Erythroblast (primary cell): ENCODE data around the gene ZKSCAN7.
"Not testable (repeated sequence)": the region's sequence is repeated elsewhere in the genome, so short reads cannot be mapped to it uniquely, and the experiment has no call there.

Experiments used
- DNase-seq, 2 experiments: peaks; one replicate each; lab custom pipeline; 2025; lab: John Stamatoyannopoulos, UW
- GATA1 ChIP-seq: IDR thresholded peaks from 2 replicates; pipeline ENCODE4 v1.6.1; 2011; ENCODE audit warnings: low read depth, mild to moderate bottlenecking, control low read depth, low read length, moderate library complexity
- POLR2A ChIP-seq: IDR thresholded peaks from 2 replicates; pipeline ENCODE4 v1.6.1; 2011; ENCODE audit warnings: mild to moderate bottlenecking, low read length

Gene ZKSCAN7

DNA sequence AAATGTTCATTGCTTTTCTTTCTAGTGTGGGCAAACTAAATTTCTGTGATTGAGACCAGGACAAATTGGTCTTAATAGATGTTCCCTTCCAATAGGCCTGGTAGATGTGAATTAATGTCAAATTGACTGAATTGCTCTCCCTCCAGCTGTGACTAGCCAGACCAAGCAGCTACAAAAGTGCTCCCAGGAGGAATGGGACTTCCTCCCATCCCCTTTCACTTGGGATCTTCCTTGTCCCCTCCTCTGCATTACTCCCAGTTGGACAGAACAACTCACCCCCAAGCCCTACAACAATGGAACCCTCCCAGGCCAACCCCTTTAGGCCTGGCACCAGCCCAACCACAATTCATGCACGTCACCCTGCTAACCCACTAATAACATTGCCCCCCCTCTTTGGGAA lies 19.6 kb upstream of the ZKSCAN7 start:
- no peak for DNase-seq
- TF ChIP-seq GATA1 (no peak), POLR2A (no peak)

DNA sequence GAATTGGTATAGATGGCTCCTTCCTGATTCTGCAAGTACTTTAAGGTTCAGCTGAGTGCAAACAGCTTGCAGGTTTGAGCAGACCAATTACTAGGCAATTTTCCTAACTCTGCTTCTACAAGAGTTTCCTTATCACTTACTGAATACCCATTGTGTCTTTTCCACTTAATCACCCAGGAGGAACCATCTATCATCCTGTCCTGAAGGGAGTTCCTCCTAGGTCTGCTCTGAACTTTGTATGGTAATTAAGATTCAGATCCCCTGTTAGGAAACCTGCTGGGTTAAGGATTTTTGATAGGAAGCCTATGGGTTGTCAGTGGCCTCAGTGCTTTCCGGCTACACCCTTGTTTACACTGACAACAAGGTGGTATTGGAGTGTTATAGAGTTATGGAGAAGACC lies 10.2 kb upstream of the ZKSCAN7 start:
- not testable (repeated sequence) for DNase-seq

DNA sequence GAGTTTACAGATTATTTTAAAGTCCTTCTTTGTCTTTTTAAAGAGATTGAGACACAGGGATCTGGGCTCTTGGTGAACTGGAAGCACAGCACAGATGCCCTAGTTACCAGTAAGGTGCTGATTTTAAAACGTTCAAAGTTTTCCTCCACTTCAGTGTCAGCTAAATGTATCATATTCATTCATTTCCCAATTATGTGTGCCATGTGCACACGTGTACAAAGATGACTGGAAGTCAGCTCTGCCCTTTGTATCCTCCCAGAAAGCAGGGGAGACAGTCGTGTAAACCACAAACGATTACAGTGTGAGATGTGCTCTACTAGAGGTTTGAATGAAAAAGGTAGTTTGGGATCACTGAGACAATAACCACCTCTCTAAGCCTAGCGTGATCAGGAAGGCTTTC lies 730 bp downstream of the ZKSCAN7 start:
- no peak for DNase-seq
- TF ChIP-seq GATA1: no peak
- no peak for TF ChIP-seq POLR2A

DNA sequence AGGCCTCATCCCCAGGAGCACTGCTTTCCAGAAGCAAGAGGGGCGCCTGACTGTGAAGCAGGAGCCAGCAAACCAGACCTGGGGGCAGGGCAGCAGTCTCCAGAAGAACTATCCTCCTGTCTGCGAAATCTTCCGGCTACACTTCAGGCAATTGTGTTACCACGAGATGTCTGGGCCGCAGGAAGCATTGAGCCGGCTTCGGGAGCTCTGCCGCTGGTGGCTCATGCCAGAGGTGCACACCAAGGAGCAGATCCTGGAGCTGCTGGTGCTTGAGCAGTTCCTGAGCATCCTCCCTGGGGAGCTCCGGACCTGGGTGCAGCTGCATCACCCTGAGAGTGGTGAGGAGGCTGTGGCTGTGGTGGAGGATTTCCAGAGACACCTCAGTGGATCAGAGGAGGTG lies 2.1 kb downstream of the ZKSCAN7 start:
- TF ChIP-seq POLR2A (no peak), GATA1 (no peak)
- DNase-seq: no peak

DNA sequence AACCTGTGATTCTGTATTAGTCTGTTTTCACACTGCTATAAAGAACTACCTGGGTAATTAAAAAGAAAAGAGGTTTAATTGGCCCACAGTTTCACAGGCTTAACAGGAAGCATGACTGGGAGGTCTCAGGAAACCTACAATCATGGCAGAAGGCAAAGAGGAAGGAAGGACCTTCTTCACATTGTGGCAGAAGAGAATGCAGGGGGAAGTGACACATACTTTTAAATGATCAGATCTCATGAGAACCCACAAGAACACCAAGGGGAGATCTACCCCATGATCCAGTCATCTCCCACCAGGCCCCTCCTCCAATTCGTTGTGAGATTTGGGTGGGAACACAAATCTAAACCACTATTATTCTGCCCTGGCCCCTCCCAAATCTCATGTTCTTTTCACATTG lies 6.1 kb downstream of the ZKSCAN7 start:
- no peak for DNase-seq
- TF ChIP-seq POLR2A (no peak), GATA1 (no peak)

DNA sequence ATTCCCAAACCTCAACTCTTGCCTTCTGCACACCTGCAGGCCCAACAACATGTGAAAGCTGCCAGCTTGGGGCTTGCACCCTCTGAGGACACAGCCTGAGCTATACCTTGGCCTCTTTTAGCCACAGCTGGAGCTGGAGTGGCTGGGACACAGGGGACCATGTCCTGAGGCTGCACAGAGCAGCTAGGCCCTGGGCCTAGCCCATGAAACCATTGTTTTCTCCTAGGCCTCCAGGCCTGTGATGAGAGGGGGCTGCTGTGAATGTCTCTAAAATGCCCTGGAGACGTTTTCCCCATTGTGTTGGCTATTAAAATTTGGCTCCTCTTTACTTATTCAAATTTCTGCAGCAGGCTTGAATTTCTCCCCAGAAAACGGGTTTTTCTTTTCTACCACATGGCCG lies 7.2 kb downstream of the ZKSCAN7 start:
- TF ChIP-seq POLR2A (no peak), GATA1 (no peak)
- DNase-seq: no peak

DNA sequence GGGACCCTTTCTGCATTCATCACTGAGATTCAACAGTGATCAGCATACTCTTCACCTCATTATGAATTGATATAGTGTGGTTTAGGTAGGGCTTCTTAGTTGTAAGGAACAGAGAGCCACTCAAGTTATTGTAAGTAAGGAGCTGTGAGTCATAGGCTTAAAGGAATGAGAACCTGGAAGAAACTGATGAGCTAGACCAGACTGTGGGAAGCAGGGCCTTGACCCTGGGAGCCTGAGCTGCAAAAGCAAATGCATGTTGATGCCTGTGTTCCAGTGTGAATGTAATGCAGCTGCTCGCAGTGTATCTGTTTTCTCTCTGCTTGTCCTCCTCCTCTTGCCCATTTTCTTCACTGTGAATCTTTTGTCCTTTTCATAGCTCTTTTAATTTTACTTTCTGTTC lies 13.6 kb downstream of the ZKSCAN7 start:
- no peak for TF ChIP-seq POLR2A
- no peak for TF ChIP-seq GATA1
- DNase-seq: no peak

DNA sequence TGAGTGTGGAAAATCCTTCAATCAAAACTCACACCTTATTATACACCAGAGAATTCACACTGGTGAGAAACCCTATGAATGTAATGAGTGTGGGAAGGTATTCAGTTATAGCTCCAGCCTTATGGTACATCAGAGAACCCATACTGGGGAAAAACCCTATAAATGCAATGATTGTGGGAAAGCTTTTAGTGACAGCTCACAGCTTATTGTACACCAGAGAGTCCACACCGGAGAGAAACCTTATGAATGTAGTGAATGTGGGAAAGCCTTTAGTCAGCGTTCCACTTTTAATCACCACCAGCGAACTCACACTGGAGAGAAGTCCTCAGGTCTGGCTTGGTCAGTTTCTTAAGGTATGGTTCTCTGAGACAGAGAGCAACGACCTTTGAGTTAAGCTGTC lies 16.0 kb downstream of the ZKSCAN7 start:
- TF ChIP-seq GATA1: no peak
- no peak for TF ChIP-seq POLR2A
- no peak for DNase-seq

DNA sequence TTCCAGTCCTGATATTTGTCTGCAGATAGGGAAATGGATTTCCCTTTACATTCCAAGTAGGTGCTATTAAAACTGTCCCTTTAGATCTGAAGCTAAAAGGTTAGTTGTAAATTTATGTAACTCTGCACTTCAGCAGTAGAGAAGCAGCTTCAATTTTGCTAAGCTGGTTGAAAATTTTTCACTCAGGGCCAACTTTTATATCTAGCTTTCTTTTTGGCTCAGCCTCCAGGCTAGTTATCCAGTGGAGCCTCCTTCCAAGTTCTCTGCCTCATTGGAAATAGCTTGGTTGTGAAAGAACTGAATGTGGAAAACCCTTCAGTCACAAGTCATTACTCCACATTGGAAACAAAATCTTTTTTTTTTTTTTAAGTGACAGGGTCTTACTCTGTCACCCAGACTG lies 21.6 kb downstream of the ZKSCAN7 start:
- TF ChIP-seq GATA1 (no peak), POLR2A (no peak)
- no peak for DNase-seq

DNA sequence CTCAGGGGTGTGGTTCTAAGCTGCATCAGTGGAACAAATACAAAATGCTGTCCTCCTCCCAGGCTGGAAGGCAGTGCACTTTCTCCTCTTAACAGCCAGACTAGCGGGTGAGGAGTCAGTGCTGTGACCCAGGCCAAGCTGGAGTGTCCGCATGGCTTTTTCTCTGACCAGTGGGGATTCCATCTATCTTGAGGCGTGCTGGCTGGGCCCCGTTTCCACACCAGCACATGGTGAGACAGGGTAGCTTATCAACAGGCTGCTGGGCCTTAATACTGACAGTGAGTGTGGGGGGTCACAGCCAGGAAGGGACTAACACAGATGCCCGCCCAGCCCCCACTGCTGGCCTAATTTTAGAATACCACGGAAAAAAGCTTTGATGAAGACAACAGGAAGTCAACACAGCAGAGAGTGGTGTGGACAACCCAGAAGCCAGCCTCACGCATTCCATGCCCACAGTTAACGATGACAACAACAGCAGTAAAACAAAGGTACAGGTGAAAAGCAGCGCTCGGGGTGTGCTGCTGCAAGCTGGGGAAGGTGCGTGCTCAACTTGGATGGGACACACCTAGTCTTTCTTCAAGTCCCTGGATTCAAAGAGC lies 22.5 kb downstream of the ZKSCAN7 start:
- not testable (repeated sequence) for DNase-seq

DNA sequence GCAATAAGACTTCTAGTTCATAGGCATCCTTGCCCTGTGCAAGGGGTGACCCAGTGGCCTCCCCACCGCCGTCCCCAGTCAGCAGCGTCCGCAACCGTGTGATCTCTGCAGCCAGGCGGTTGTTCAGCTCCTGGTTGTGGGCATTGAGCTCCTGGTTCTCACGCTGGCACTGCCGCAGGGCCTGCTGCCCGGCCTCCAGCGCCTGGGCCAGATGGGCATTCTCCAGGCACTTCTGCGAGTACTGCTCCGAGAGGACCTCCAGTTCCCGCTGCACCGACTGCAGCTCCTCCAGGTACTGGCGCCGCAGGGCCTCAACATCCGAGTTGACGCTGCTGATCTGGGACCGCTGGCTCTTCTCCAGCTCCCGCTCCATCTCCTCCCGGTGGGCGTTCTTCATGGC lies 23.3 kb downstream of the ZKSCAN7 start:
- DNase-seq: not testable (repeated sequence)

DNA sequence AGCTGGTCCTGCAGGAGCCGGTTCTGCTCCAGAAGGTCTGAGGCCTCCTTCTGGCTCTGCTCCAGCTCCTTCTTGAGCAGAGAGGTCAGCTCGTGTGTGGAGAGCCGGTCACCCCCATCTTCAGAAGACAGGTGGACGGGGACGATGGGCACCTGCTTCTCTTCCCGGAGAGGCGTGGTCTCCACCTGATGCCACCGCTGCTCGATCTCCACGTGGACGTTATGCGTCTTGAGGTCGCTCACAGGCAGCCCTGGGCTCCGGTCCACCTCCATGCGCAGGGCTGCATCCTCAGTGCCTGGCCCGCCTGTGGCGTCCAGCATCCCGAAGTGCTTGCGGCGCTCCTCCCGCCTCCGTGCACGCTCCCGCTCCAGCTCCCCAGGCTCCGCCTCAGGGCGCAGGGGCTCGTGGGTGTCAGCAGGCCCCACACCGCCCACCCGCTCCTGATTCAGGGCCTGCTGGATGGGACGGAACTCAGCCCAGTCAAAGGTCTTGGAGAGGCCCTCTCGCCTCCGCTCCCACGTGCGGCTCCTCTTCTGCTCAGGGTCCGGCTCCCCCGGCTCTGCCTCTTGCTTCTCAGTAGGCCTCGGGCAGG lies 24.0 kb downstream of the ZKSCAN7 start:
- DNase-seq: not testable (repeated sequence)

DNA sequence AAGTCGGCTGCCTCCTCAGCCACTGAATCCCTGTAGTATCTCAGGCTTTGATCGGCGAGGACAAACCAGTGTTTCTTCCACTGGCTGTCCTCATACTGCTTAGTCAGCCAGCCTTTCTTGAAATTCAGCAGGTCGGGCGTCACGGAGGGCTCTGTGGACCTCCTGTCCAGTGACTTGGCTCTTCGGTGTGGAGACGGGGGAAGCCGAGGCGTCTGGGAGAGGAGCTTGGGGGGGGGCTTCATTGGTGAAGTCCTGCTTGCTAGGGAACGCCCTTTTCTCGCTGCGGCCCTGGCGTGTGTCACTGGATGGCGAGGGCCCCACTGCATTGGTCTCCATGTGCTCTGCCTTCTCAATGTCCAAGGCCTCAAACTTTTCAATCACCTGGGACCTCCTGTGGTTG lies 24.8 kb downstream of the ZKSCAN7 start:
- DNase-seq: not testable (repeated sequence)

DNA sequence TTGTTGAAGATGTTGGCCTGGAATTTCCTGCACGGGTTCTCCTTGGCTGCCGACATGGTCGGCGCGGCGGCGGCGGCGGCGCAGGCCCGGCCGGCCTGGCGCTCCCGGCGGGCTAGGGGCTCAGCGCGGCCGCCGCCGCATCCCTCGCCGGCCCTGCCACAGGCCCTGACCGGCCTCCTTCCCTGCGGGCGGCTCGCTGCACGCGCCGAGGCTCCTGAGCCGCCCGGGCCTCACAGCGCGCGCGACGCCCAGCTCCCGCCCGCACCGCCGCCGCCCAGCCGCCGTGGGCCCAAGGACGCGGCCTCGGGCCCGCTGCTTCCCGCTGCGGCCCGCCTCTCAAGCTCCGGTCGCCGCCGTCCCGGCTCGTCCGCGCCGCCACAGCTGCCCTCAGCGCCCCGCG lies 26.0 kb downstream of the ZKSCAN7 start:
- DNase-seq: not testable (repeated sequence)

DNA sequence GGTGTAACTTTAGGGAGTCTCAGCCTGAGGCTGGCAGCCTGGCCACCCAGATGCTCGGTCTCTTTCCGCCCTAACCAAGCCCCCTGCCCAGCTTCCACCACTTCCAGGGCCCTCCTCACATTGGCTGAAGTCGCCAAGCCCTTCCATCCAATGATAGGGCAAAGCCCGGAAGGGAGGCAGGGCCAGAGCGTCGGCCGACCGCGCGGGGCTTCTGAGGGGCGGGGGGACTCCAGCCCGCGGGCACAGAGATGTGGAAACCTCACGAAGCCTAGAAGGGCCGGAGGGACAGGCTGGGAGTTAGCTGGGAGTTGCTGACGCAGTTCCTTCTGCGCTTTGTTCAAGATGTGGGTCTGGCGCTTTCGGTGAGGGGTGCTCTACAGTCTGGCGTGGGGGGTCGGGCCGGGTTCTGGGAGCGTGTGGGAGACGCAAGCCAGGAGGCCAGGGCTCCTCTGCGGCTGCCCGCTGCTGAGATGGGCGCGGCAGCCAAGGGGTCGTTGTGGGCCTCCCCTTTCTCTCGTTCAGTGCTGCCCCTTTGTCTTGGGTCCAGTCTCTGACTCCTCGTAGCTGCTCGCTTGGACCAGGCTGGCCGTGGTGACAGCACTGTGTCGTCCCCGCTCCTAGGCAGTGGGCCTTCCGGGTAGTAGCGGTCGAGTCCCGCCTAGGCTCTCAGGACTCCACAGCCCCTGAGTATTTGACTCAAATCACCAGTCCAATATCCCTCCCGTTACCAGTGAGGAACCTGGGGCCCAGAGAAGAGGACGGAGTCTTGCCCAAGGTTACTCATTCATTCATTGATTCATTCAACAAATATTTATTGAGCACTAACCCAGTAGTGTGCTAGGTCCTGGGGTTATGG lies 29.9 kb downstream of the ZKSCAN7 start, which contains the start of gene ZNF660:
Gene ZNF660 (plus strand): TSS at position 319 of the 856 bp plus-strand sequence. CDS start 9,230 bp downstream, outside the sequence.
- TF ChIP-seq POLR2A (no peak), GATA1 (no peak)
- DNase-seq: peak; percentile 5 to 14

DNA sequence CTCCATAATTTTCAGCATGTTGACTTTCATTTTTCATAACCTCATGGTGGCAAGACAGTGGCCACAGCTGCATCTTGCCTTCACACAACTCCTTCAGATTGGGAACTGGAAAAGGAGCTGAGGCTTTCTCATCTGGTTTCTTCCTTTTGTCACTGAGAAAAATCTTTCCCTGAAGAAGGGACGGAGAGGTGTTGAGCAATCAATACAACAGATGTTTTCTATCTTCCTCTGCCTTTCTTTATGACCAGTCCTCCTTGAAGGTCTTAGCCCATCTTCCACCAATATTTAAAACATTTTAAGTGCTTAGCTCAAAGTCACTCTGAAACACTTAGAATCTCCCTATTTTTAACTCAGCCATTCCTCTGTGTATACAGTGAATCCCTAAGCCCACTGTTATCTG lies 41.6 kb downstream of the ZKSCAN7 start:
- no peak for DNase-seq
- TF ChIP-seq POLR2A (no peak), GATA1 (no peak)
